GM12878 (cell line): ENCODE measurements around the gene C1QTNF8. TPM values are rescaled to one million over a fixed set of nuclear protein-coding genes. Genes with fewer than 3 reads are reported as not detected.

Source experiments
- ATAC-seq: fragments of 200-7000 bp; cut with Tn5 transposase; 3 replicates; pipeline ENCODE4 v1.9.1; 2020; ENCODE audit warnings: mild to moderate bottlenecking, moderate library complexity
- BruUV-seq: library from RNA; stranded (reverse); fragments of 400-500 nt; replicated peaks from 2 replicates; lab custom pipeline; 2021; lab: Mats Ljungman, UMichigan
- CTCF ChIA-PET: fragments of 300-600 bp; sonication (Branson Sonifier 250); formaldehyde crosslinking; extraction: SDS; loops from one replicate; lab custom pipeline; 2021; ENCODE audit warnings: inconsistent platforms; lab: Yijun Ruan, JAX
- POLR2A ChIA-PET: fragments of 350-600 bp; formaldehyde crosslinking; extraction: SDS; loops from one replicate; lab custom pipeline; 2021; ENCODE audit warnings: inconsistent platforms; lab: Charles Lee
- RAD21 ChIA-PET: fragments of 300-600 bp; sonication (Branson Sonifier 250); formaldehyde crosslinking; loops from one replicate; lab custom pipeline; 2023; ENCODE audit warnings: antibody characterized with exemption; ENCODE audit not compliant: unreplicated experiment; lab: Charles Lee
- SMC1A ChIA-PET: fragments of 300-600 bp; sonication (Branson Sonifier 250); formaldehyde crosslinking; loops from one replicate; lab custom pipeline; 2023; ENCODE audit not compliant: unreplicated experiment, uncharacterized antibody; lab: Charles Lee
- DNase-seq: peaks from one replicate; pipeline ENCODE4 v3.0.0-alpha.2; 2011; ENCODE audit warnings: low read depth, low spot score
- FAIRE-seq: peaks from 3 replicates; lab custom pipeline; 2011; peaks lifted over from hg19 to GRCh38; lab: Jason Lieb, UNC
- H2AFZ ChIP-seq: 2 replicates; pipeline ENCODE4 v1.6.0; 2011; ENCODE audit warnings: low read depth, low read length, control low read depth; ENCODE audit not compliant: control insufficient read depth
- H3K27ac ChIP-seq: 2 replicates; pipeline ENCODE4 v1.5.1; 2011; ENCODE audit warnings: control low read depth; ENCODE audit not compliant: control insufficient read depth, insufficient read depth
- H3K27me3 ChIP-seq, 2 experiments: replicated peaks in 1 of 2; 2 replicates each; pipeline versions ENCODE4 v1.6.0 to v1.6.1; 2011; ENCODE audit warnings: low read length in 1 of 2; ENCODE audit not compliant: control insufficient read depth in 2 of 2, insufficient read depth in 2 of 2
- H3K36me3 ChIP-seq, 2 experiments: 2 replicates each; pipeline ENCODE4 v1.5.1; 2011; ENCODE audit warnings: low read length in 1 of 2; ENCODE audit not compliant: control insufficient read depth in 2 of 2, insufficient read depth in 2 of 2
- H3K4me1 ChIP-seq: 2 replicates; pipeline ENCODE4 v1.6.1; 2011; ENCODE audit warnings: mild to moderate bottlenecking, low read length, moderate library complexity, mixed read lengths; ENCODE audit not compliant: control insufficient read depth, insufficient read depth
- H3K4me2 ChIP-seq: 2 replicates; pipeline ENCODE4 v1.6.0; 2011; ENCODE audit warnings: control low read depth; ENCODE audit not compliant: control insufficient read depth, insufficient read depth
- H3K4me3 ChIP-seq: fragments of 200-600 bp; sonication (generic); 2 replicates; pipeline ENCODE4 v1.5.1; 2016
- H3K79me2 ChIP-seq: 2 replicates; pipeline ENCODE4 v1.6.0; 2011; ENCODE audit warnings: low read length; ENCODE audit not compliant: control insufficient read depth, insufficient read depth
- H3K9ac ChIP-seq: 2 replicates; pipeline ENCODE4 v1.8.0; 2011; ENCODE audit warnings: low read length, control low read depth, mixed read lengths; ENCODE audit not compliant: control insufficient read depth, insufficient read depth
- H3K9me3 ChIP-seq: replicated peaks from 3 replicates; pipeline ENCODE4 v1.5.1; 2011; ENCODE audit warnings: mild to moderate bottlenecking, low read length; ENCODE audit not compliant: control insufficient read depth, insufficient read depth
- H4K20me1 ChIP-seq: 2 replicates; pipeline ENCODE4 v1.6.0; 2011; ENCODE audit not compliant: control insufficient read depth, insufficient read depth
- CHD1 ChIP-seq: IDR thresholded peaks from 2 replicates; pipeline ENCODE4 v1.6.1; 2012; ENCODE audit warnings: low read depth, low read length, improper control_type of control experiment
- NFYA ChIP-seq: IDR thresholded peaks from 2 replicates; pipeline ENCODE4 v1.6.1; 2011; ENCODE audit warnings: low read depth, mild to moderate bottlenecking, low read length, improper control_type of control experiment, borderline replicate concordance
- RAD51 ChIP-seq: fragments of 450-650 bp; IDR thresholded peaks from 2 replicates; pipeline ENCODE4 v1.6.1; 2016; ENCODE audit warnings: moderate library complexity, mild to moderate bottlenecking, inconsistent platforms
- RELA ChIP-seq: fragments of 450-650 bp; IDR thresholded peaks from 2 replicates; pipeline ENCODE4 v1.8.0; 2014; ENCODE audit warnings: borderline replicate concordance; ENCODE audit not compliant: partially characterized antibody
- SMARCA5 ChIP-seq: fragments of 450-650 bp; IDR thresholded peaks from 2 replicates; pipeline ENCODE4 v1.6.1; 2017; ENCODE audit warnings: mild to moderate bottlenecking
- SREBF2 ChIP-seq: IDR thresholded peaks from 2 replicates; pipeline ENCODE4 v1.6.1; 2012; ENCODE audit warnings: mild to moderate bottlenecking, low read length
- ZNF274 ChIP-seq: IDR thresholded peaks from one replicate; pipeline ENCODE4 v1.8.0; 2011; ENCODE audit not compliant: insufficient read length, insufficient read depth
- ZNF384 ChIP-seq: IDR thresholded peaks from 2 replicates; pipeline ENCODE4 v1.6.1; 2012; ENCODE audit warnings: low read depth, mild to moderate bottlenecking, low read length, improper control_type of control experiment, borderline replicate concordance
- WGBS: methylation state at CpG from one replicate; pipeline ENCODE4 v1.1.6; 2016; ENCODE audit warnings: low lambda C conversion rate; ENCODE audit not compliant: insufficient replicate concordance, insufficient coverage; ENCODE audit errors: missing lambda C conversion rate; 5-methylcytosine and 5-hydroxymethylcytosine counted together
- in situ Hi-C: fragments of 300-500 bp; cut with MboI; formaldehyde crosslinking; loops from 9 replicates; pipeline ENCODE4 v1.14.3; 2018; ENCODE audit warnings: mixed read lengths
- intact Hi-C: fragments of 100-400 bp; cut with micrococcal nuclease; formaldehyde crosslinking; loops from one replicate; pipeline ENCODE4 v1.14.2; 2022; ENCODE audit not compliant: unreplicated experiment
- polyA plus RNA-seq, 11 experiments: library from polyadenylated mRNA; depleted of rRNA in 4 of 11; unstranded in 6 of 11; stranded (reverse) in 5 of 11; fragments of >200 nt; fragmentation: Nextera tagmentation in 4 of 11; fragmentation: Illumina TruSeq in 1 of 11; extraction: Ambion mirVana in 4 of 11; extraction: Trizol in 1 of 11; gene quantifications; 1 replicate in 1 of 11; 2 replicates in 10 of 11; pipeline versions ENCODE4 v1.2.1 to v1.2.3, GENCODE V29; 2011 to 2016; ENCODE audit warnings: inconsistent platforms in 2 of 11, missing spikeins in 2 of 11, low read depth in 1 of 11
- total RNA-seq, 4 experiments: library from RNA; depleted of rRNA in 3 of 4; stranded (reverse); fragments of >200 nt in 3 of 4; fragmentation: Illumina TruSeq in 1 of 4; extraction: Trizol in 1 of 4; gene quantifications; 2 replicates each; pipeline versions ENCODE4 v1.2.1 to v1.2.3, GENCODE V29; 2013 to 2021

C1QTNF8 gene
- total and polyA plus RNA-seq, 10 of the 15 experiments (the other 5 are each of a cell fraction or from before 2014, with no cell fraction given) = not detected

DNA sequence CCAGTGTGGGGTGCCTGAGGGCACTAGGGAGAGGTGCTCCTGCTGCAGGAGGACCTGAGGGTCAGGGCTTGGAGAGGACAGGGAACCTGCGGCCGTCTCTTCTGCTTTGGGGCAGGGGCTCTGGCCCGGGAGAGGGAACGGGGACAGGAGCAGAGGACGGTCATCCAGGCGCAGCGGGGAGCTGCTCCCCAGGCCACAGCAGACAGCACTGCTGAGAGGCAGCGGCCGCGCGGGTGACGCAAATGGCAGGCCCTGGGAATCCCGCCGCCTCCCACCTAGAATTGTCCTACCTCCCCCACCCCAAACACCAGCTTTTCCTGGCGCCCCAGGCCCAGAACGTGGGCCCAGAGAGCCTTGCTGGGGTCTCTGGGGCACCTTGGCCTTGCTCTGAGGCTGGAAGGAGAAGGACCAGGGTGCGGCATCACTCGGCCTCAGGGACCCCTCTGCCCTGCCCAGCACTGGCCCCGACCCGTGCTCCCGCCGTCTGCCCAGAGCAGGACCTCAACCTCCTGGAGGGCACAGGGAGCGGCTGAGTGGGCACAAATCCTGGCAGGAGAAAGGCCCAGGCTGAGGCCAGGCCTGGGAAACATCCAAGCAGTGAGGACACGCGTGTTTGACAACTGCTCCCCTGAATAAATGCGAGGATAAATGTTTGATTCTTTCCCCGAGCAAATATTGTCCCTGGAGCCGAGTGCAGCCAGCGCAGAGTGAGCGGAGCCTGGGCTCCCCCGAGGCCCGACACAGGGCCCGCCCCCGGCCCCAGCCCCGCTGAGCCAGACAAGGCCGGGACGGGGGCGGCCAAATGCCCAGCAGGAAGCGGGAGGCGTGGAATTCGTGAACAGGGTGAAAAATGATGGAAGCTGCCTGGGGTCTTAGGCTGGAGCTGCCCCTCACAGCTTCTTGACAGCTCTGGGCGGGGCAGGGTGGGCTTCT, 15.0 kb downstream of the C1QTNF8 start:
- ChIA-PET SMC1A (no interaction called here), POLR2A (no interaction called here), RAD21 (no interaction called here), CTCF (no interaction called here)
- TF ChIP-seq NFYA (no peak), RELA (no peak), SMARCA5 (no peak), SREBF2 (no peak), RAD51 (no peak)
- in situ Hi-C loops = no loop called here
- H3K36me3 ChIP-seq = no peaks in the 10 kb centered on the region
- H3K9me3 ChIP-seq = peaks cover 4% of the 10 kb centered on the region; the same call in 1 of the 3 replicates
- H3K27ac ChIP-seq = no peak overlapping the region
- 52% methylated on average over 31 of the region's 42 CpGs for WGBS
- H3K9ac ChIP-seq = no peak overlapping the region
- H3K4me2 ChIP-seq = no peak overlapping the region
- no peaks in the 10 kb centered on the region for H3K4me1 ChIP-seq
- DNase-seq (no peak), FAIRE-seq (no peak), ATAC-seq (no peak)
- H3K4me3 ChIP-seq = no peak overlapping the region
- no peaks in the 10 kb centered on the region for H4K20me1 ChIP-seq
- no peaks in the 10 kb centered on the region for H3K79me2 ChIP-seq
- no peak overlapping the region for H2AFZ ChIP-seq
- BruUV-seq = no TSS peak
- no peaks in the 10 kb centered on the region for H3K27me3 ChIP-seq
- intact Hi-C loops = no loop called here

DNA sequence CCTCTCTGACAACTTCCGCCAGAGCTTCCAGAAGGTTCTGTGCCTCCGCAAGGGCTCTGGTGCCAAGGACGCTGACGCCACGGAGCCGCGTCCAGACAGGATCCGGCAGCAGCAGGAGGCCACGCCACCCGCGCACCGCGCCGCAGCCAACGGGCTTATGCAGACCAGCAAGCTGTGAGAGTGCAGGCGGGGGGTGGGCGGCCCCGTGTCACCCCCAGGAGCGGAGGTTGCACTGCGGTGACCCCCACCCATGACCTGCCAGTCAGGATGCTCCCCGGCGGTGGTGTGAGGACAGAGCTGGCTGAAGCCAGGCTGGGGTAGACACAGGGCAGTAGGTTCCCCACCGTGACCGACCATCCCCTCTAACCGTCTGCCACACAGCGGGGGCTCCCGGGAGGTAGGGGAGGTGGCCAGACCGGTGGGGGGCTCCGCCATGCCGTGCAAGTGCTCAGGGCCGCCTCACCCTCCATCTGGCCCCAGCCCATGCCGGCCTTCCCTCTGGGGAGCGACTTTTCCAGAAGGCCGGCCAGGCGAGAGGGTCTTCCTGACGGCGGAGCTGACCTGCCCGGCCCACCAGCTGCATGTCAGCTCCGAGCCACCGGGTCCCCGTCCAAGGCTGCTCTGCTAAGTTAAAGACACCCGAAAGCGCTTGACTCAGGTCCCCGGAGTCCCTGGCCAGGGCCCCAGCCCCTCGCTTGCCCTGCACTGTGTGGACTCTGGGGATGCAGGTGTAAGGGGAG, 16.1 kb downstream of the C1QTNF8 start:
- ChIA-PET CTCF (no interaction called here), POLR2A (no interaction called here), SMC1A (no interaction called here), RAD21 (no interaction called here)
- H3K4me3 ChIP-seq = no peak overlapping the region
- 75% methylated on average over 44 of the region's 45 CpGs for WGBS
- FAIRE-seq (no peak), DNase-seq (no peak), ATAC-seq (no peak)
- no peaks in the 10 kb centered on the region for H3K79me2 ChIP-seq
- H3K9me3 ChIP-seq = peaks cover 2% of the 10 kb centered on the region; the same call in 1 of the 3 replicates
- no peak overlapping the region for H3K4me2 ChIP-seq
- no peaks in the 10 kb centered on the region for H3K36me3 ChIP-seq
- H4K20me1 ChIP-seq = no peaks in the 10 kb centered on the region
- no peaks in the 10 kb centered on the region for H3K27me3 ChIP-seq
- no TSS peak for BruUV-seq
- in situ Hi-C loops (no loop called here), intact Hi-C loops (no loop called here)
- H3K4me1 ChIP-seq = no peaks in the 10 kb centered on the region
- H2AFZ ChIP-seq = no peak overlapping the region
- TF ChIP-seq CHD1 (no peak), ZNF384 (no peak), ZNF274 (no peak)
- H3K9ac ChIP-seq = no peak overlapping the region
- no peak overlapping the region for H3K27ac ChIP-seq
